GM13977 (cell line): ENCODE measurements around the gene CCDC33.

Experiments used
- DNase-seq: peaks from one replicate; pipeline ENCODE4 v3.0.0; 2012; ENCODE audit warnings: low spot score
- in situ Hi-C: fragments of 300-500 bp; cut with MboI; formaldehyde crosslinking; loops from one replicate; pipeline ENCODE4 v1.12.0; 2022; ENCODE audit warnings: low sequenced_read_pairs, low pct_unique_long_range_greater_than_20kb, mixed read lengths, inconsistent platforms; ENCODE audit not compliant: unreplicated experiment
- TF ChIP-seq, protein P1 (sequence below): IDR thresholded peaks from 2 replicates; pipeline ENCODE4 v1.5.1; 2012; ENCODE audit warnings: mild to moderate bottlenecking, control low read depth; ENCODE audit not compliant: insufficient read depth; ENCODE audit errors: extremely low read depth, missing control alignments

The CCDC33 gene

DNA sequence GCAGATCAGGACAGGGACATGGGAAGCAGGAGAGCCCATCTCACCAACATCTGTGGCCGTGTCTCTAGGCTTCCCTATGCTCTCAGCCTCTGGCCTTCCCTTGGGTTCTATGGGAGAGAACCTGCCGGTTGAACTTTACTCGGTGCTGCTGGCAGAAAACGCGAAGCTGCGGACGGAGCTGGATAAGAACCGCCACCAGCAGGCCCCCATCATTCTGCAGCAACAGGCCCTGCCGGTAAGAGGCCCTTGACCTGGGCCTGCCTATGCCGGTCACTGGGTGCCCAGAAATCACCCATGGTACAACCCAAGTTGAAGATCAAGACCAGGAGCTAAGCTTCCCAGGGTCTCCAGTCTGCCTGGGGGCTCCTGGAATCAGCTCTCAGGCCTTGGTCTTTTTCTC is 96.5 kb downstream of the CCDC33 start:
- in situ Hi-C loops, result no loop called here
- TF ChIP-seq, protein P1, sequence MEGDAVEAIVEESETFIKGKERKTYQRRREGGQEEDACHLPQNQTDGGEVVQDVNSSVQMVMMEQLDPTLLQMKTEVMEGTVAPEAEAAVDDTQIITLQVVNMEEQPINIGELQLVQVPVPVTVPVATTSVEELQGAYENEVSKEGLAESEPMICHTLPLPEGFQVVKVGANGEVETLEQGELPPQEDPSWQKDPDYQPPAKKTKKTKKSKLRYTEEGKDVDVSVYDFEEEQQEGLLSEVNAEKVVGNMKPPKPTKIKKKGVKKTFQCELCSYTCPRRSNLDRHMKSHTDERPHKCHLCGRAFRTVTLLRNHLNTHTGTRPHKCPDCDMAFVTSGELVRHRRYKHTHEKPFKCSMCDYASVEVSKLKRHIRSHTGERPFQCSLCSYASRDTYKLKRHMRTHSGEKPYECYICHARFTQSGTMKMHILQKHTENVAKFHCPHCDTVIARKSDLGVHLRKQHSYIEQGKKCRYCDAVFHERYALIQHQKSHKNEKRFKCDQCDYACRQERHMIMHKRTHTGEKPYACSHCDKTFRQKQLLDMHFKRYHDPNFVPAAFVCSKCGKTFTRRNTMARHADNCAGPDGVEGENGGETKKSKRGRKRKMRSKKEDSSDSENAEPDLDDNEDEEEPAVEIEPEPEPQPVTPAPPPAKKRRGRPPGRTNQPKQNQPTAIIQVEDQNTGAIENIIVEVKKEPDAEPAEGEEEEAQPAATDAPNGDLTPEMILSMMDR, result no peak
- DNase-seq, result no peak

DNA sequence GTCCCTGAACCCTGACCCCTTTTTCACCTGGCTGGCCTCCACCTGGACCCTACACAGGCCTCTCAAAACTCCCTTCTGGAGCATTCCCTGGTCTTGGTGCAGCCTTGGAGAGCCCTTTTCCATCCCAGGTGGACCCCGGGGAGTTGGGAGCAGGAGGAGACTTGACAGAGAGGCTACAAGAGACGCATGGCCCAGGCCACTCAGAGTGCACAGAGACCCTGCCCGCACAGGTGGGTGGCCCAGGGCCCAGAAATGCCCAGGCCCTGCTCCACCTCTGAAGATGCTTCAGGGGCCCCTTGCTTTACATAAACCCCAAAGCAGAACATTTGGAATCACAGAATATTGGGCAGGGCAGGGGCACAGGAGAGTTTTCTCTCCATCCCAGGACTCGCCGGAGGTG is 97.0 kb downstream of the CCDC33 start:
- TF ChIP-seq, protein P1, result no peak
- in situ Hi-C loops, result no loop called here

DNA sequence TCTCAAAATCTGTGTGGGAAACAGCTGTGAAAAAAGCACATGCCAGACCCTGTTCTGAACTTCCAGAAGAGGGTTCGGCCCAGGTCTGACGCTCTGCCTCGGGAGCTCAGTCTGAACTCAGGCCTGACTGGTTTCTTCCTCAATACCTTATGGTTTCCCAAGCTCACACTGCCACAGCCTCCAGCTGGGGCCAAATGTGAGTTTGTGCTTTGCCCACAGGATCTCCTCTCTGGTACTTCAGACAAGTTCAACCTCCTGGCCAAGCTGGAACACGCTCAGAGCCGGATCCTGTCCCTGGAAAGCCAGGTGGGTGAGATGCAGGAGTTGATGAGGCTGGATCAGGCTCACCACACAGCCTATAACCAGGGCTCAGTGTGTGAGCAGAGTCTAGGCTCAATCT is 97.5 kb downstream of the CCDC33 start:
- in situ Hi-C loops, result no loop called here
- TF ChIP-seq, protein P1, result no peak

More for the DNA sequence above, 97.0 kb downstream of the CCDC33 start:
- DNase-seq, result no peak

DNA sequence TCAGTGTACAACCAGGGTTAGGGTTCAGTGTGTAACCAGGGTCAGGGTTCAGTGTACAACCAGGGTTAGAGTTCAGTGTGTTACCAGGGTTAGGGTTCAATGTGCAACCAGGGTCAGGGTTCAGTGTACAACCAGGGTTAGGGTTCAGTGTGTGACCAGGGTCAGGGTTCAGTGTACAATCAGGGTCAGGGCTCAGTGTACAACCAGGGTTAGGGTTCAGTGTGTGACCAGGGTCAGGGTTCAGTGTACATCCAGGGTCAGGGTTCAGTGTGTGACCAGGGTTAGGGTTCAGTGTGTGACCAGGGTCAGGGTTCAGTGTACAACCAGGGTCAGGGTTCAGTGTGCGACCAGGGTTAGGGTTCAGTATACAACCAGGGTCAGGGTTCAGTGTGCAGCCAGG is 98.0 kb downstream of the CCDC33 start:
- DNase-seq, result no peak
- TF ChIP-seq, protein P1, result no peak
- in situ Hi-C loops, result no loop called here

More for the DNA sequence above, 97.5 kb downstream of the CCDC33 start:
- DNase-seq, result no peak

DNA sequence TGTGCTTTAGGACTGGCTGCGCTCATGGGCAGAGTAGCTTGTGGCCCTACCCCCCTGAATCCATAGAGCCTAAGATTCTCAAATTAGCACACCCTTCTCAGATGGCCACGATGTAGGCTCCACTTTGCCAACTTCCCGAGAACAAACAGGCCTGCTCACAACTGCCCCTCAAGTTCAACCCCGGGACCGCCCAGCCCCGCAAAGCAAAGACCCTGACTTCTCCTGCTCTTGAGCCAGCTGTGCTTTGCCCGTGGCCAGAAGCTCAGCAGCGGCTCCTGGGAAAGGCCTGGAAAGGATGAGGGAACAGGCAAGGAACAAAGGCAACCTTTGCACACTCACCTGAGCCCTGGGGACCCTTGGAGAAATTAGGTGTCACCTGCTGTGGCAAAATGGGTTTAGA is 99.3 kb downstream of the CCDC33 start:
- in situ Hi-C loops, result no loop called here
- TF ChIP-seq, protein P1, result no peak
- no peak for DNase-seq

DNA sequence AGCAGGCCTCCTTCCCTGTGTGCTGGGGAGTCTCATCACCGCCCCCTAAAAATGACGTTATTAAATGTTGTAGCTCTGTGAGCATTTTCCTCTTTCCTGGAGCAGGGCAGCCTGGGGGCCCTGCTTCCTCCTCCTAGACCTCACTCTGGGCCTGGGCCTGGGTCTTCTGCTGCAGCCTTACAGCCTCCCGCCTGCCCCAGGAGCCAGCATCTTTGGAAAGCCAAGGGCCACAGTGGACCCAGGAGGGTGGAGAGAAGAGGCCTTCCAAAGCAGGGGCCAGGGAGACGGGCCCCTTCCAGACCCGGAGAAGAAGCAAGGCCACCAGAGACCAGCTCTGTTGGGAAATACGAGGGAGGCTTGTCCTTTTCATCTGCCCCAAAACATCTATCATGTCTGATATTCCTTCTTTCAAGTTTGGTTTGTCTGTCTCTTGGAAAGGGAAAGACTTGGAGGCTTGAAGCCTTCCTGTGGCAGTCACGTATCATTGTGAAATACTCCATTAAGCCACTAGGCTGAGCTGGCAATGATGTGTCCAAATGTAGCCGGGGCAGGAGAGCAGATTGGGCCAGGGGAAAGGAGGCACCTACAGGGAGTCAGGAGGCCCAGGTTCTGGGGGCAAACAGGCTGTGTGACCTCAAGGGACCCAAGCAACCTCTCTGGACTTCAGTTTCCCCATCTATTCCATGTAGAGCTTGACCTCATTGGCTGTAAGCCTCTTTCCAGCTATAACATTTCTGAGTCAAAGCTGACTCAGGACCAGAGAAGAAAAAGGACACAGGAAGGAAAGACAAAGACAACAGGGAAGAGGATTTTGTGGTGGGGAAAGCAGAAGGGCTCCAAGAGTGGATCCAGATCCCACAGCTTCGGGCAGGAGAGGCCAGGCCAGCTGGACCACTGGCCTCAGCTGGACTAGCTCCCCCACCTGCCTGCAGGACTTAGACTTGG is 100.2 kb downstream of the CCDC33 start:
- in situ Hi-C loops, result no loop called here
- TF ChIP-seq, protein P1, result no peak
- DNase-seq, result no peak

DNA sequence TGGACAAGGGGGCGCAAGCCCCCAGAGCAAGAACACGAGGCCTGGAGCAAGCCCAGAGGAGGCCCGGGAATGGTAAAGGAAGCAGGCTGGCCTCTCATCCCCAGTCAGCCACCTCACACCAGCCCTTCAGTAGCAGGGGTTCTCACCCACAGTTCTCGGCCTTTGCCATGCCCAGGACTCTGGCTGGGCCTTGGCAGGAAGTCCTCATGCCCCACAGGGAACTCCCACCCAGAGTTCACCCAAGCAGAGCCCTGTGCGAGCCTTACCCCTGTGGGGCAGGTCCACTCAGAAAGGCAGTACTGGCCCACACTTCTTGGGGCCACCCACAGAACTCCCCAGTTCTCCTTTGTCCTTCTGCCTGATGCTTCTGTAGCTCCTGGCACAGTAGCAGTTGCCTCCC is 101.0 kb downstream of the CCDC33 start:
- no peak for DNase-seq
- in situ Hi-C loops, result no loop called here
- TF ChIP-seq, protein P1, result no peak
